MM.1S (cell line): ENCODE data around the gene RNF182.

ENCODE experiments used
- DNase-seq: peaks from one replicate; pipeline ENCODE4 v3.0.0-alpha.2; 2015
- H2AFZ ChIP-seq: fragments of 300-600 bp; sonication (generic); 2 replicates; pipeline ENCODE4 v1.6.0; 2016; ENCODE audit warnings: antibody characterized with exemption, low read length
- H3F3A ChIP-seq: fragments of 300-600 bp; sonication (generic); 2 replicates; pipeline ENCODE4 v1.6.1; 2016; ENCODE audit warnings: mild to moderate bottlenecking, antibody characterized with exemption, low read length, moderate library complexity, mixed read lengths; ENCODE audit not compliant: insufficient read depth
- H3K27ac ChIP-seq: fragments of 300-600 bp; sonication (generic); 2 replicates; pipeline ENCODE4 v1.5.1; 2016; ENCODE audit warnings: mild to moderate bottlenecking, low read length
- H3K27me3 ChIP-seq: fragments of 300-600 bp; sonication (generic); replicated peaks from 2 replicates; pipeline ENCODE4 v1.6.0; 2016; ENCODE audit warnings: low read length; ENCODE audit not compliant: insufficient read depth
- H3K36me3 ChIP-seq: fragments of 300-600 bp; sonication (generic); replicated peaks from 2 replicates; pipeline ENCODE4 v1.6.1; 2016; ENCODE audit warnings: mild to moderate bottlenecking, low read length, mixed read lengths; ENCODE audit not compliant: insufficient read depth
- H3K4me1 ChIP-seq: fragments of 300-600 bp; sonication (generic); 2 replicates; pipeline ENCODE4 v1.6.1; 2016; ENCODE audit warnings: low read length, mixed read lengths
- H3K4me2 ChIP-seq: fragments of 300-600 bp; sonication (generic); 2 replicates; pipeline ENCODE4 v1.6.0; 2016; ENCODE audit warnings: low read depth, low read length
- H3K4me3 ChIP-seq: fragments of 300-600 bp; sonication (generic); 2 replicates; pipeline ENCODE4 v1.5.1; 2016; ENCODE audit warnings: low read length, mixed read lengths
- H3K79me2 ChIP-seq: fragments of 300-600 bp; sonication (generic); 2 replicates; pipeline ENCODE4 v1.6.1; 2016; ENCODE audit warnings: mixed run types, low read length, mixed read lengths
- H3K9ac ChIP-seq: fragments of 300-600 bp; sonication (generic); 2 replicates; pipeline ENCODE4 v1.6.1; 2016; ENCODE audit warnings: low read length, mixed read lengths
- H3K9me2 ChIP-seq: fragments of 300-600 bp; sonication (generic); replicated peaks from 2 replicates; pipeline ENCODE4 v1.6.1; 2016; ENCODE audit warnings: mild to moderate bottlenecking, low read length, mixed read lengths; ENCODE audit not compliant: insufficient read depth
- H3K9me3 ChIP-seq: fragments of 300-600 bp; sonication (generic); replicated peaks from 2 replicates; pipeline ENCODE4 v1.6.1; 2016; ENCODE audit warnings: mild to moderate bottlenecking, low read length, mixed read lengths; ENCODE audit not compliant: insufficient read depth
- H4K20me1 ChIP-seq: fragments of 300-600 bp; sonication (generic); 2 replicates; pipeline ENCODE4 v1.6.1; 2016; ENCODE audit warnings: mild to moderate bottlenecking, low read length, moderate library complexity, mixed read lengths; ENCODE audit not compliant: insufficient read depth
- EZH2 ChIP-seq: fragments of 300-600 bp; sonication (generic); optimal IDR thresholded peaks from 2 replicates; pipeline ENCODE3; 2017; ENCODE audit warnings: low read depth, mild to moderate bottlenecking, antibody characterized with exemption, low read length, mixed read lengths
- EZH2phosphoT487 ChIP-seq: fragments of 300-600 bp; sonication (generic); IDR thresholded peaks from 2 replicates; pipeline ENCODE4 v1.6.1; 2018; ENCODE audit warnings: antibody characterized with exemption, low read length
- TF ChIP-seq, protein P1 (sequence below): fragments of 300-600 bp; sonication (generic); IDR thresholded peaks from 2 replicates; pipeline ENCODE4 v1.5.1; 2016; ENCODE audit warnings: antibody characterized with exemption, low read length, mixed read lengths

The RNF182 gene

DNA sequence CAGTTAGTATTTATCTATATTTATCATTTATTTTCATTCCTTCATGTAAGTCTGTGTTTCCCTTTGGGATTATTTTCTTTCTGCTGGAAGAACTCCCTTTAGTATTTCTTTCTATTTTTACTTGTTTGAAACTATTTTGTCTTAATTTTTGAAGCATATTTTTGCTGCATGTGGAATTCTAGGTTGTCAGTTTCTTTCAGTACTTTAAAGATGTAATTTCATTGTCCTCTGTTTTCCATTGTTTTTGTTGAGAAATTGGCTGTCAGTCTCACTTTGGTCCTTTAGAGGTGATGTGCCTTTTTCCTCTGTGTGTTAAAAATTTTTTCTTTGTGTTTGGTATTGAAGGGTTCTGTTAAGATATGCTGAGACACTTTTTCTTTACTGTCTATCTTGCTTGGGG is 17.1 kb downstream of the RNF182 start:
- no peak for DNase-seq
- H3K79me2 ChIP-seq = no peaks in the 10 kb centered on the region
- H3K4me2 ChIP-seq = no peak overlapping the region
- H3K9me2 ChIP-seq = no peaks in the 10 kb centered on the region
- no peaks in the 10 kb centered on the region for H4K20me1 ChIP-seq
- H3K4me1 ChIP-seq = no peaks in the 10 kb centered on the region
- no peaks in the 10 kb centered on the region for H3K36me3 ChIP-seq
- no peak overlapping the region for H3K27ac ChIP-seq
- no peak overlapping the region for H3K9ac ChIP-seq
- TF ChIP-seq EZH2phosphoT487 (no peak), EZH2 (no peak)
- TF ChIP-seq, protein P1, sequence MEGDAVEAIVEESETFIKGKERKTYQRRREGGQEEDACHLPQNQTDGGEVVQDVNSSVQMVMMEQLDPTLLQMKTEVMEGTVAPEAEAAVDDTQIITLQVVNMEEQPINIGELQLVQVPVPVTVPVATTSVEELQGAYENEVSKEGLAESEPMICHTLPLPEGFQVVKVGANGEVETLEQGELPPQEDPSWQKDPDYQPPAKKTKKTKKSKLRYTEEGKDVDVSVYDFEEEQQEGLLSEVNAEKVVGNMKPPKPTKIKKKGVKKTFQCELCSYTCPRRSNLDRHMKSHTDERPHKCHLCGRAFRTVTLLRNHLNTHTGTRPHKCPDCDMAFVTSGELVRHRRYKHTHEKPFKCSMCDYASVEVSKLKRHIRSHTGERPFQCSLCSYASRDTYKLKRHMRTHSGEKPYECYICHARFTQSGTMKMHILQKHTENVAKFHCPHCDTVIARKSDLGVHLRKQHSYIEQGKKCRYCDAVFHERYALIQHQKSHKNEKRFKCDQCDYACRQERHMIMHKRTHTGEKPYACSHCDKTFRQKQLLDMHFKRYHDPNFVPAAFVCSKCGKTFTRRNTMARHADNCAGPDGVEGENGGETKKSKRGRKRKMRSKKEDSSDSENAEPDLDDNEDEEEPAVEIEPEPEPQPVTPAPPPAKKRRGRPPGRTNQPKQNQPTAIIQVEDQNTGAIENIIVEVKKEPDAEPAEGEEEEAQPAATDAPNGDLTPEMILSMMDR = no peak
- H3K9me3 ChIP-seq = no peaks in the 10 kb centered on the region
- H3K27me3 ChIP-seq = no peaks in the 10 kb centered on the region
- no peaks in the 10 kb centered on the region for H3F3A ChIP-seq
- no peak overlapping the region for H2AFZ ChIP-seq
- H3K4me3 ChIP-seq = no peak overlapping the region

DNA sequence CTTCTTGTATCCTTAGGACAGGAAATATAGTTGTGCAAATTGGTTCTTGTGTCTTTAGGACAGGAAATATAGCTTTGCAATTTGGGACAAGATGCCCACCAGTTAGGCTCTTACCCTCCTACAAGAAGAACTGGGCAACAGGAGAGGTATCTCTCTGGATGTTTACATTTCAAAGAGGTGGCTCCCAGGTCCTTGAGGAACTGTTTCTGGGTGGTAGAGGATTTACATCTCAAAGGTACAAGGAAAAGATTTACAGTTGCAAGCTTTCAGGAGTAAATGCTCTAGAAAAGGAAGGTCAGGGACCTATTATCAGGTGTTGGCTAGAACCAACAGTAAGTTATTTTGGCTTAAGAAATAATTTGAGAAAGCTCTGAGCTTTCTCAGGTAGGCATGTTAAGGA is 19.2 kb downstream of the RNF182 start:
- Histone ChIP-seq H3K27me3 (no peaks in the 10 kb centered on the region), H3K9me3 (no peaks in the 10 kb centered on the region), H3K79me2 (no peaks in the 10 kb centered on the region), H3K9me2 (no peaks in the 10 kb centered on the region), H3K4me1 (no peaks in the 10 kb centered on the region), H4K20me1 (no peaks in the 10 kb centered on the region), H3K9ac (no peak overlapping the region), H2AFZ (no peak overlapping the region), H3K36me3 (no peaks in the 10 kb centered on the region), H3F3A (no peaks in the 10 kb centered on the region), H3K27ac (no peak overlapping the region), H3K4me3 (no peak overlapping the region), H3K4me2 (no peak overlapping the region)
- DNase-seq = no peak
- TF ChIP-seq EZH2 = no peak
- TF ChIP-seq, protein P1 = no peak
- no peak for TF ChIP-seq EZH2phosphoT487

DNA sequence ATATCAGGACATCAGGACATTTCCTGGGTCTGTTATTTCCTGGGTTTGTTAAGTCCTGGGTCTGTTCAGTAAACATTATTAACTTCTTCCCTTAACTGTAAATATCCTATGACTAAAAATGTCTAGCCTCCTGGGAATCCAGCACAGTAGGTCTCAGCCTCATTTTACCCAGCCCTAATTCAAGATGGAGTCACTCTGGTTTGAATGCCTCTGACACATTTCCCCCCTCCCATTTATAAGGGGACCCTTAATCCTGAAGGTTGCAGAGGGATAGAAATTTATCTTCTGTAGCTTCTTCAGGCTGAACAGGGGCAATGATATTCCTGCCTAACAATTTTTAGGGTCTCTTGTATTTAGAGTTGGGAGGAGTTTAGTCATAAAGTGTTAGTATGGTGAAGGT is 21.8 kb downstream of the RNF182 start:
- no peak overlapping the region for H3K27ac ChIP-seq
- DNase-seq = no peak
- no peaks in the 10 kb centered on the region for H4K20me1 ChIP-seq
- H3K4me3 ChIP-seq = no peak overlapping the region
- H3K27me3 ChIP-seq = no peaks in the 10 kb centered on the region
- no peak for TF ChIP-seq EZH2
- TF ChIP-seq, protein P1 = no peak
- no peak for TF ChIP-seq EZH2phosphoT487
- H3K79me2 ChIP-seq = no peaks in the 10 kb centered on the region
- H3K4me1 ChIP-seq = no peaks in the 10 kb centered on the region
- no peaks in the 10 kb centered on the region for H3K9me2 ChIP-seq
- H3K9ac ChIP-seq = no peak overlapping the region
- no peaks in the 10 kb centered on the region for H3K9me3 ChIP-seq
- no peak overlapping the region for H2AFZ ChIP-seq
- no peak overlapping the region for H3K4me2 ChIP-seq
- no peaks in the 10 kb centered on the region for H3F3A ChIP-seq
- H3K36me3 ChIP-seq = no peaks in the 10 kb centered on the region
